ENCODE results near the gene LTB4R. TPM values are rescaled to one million over a fixed set of nuclear protein-coding genes. Genes with fewer than 3 reads are reported as not detected.

The LTB4R gene
- total RNA-seq, 4 donors from 2014 or later, result 83.1 to 137 (median 117) TPM

GRCh38 chr14:24269910-24270536 is 41.3 kb upstream of the LTB4R start:
- DNase-seq (ENCODE audit: low spot score in 2 of 2), result no peak
- Histone ChIP-seq H3K27me3 (no peaks in the 10 kb centered on the region), H3K4me3 (no peak overlapping the region), H3K9me3 (no peaks in the 10 kb centered on the region), H3K27ac (no peak overlapping the region), H3K4me1 (peaks cover 35% of the 10 kb centered on the region), H3K36me3 (peaks cover 45% of the 10 kb centered on the region)
- 97% methylated on average over 12 of the region's 14 CpGs for WGBS
- TF ChIP-seq EP300 (IDR thresholded peaks at IDR 0.05) (no peak), CTCF (IDR thresholded peaks at IDR 0.05) (no peak), POLR2A (IDR thresholded peaks at IDR 0.05) (no peak), POLR2AphosphoS5 (IDR thresholded peaks at IDR 0.05) (no peak)

- peak overlapping the region; percentile 94 for H3K27ac ChIP-seq
- no peaks in the 10 kb centered on the region for H3K27me3 ChIP-seq
- DNase-seq (ENCODE audit: low spot score in 2 of 2), result no peak
- 24% methylated on average over 7 of the region's 13 CpGs for WGBS
- peak overlapping the region; percentile 66 for H3K4me3 ChIP-seq
- H3K9me3 ChIP-seq, result no peaks in the 10 kb centered on the region
- H3K4me1 ChIP-seq, result peaks cover 33% of the 10 kb centered on the region
- TF ChIP-seq POLR2AphosphoS5 (IDR thresholded peaks at IDR 0.05), result no peak
- TF ChIP-seq CTCF (IDR thresholded peaks at IDR 0.05), result no peak
- TF ChIP-seq EP300 (IDR thresholded peaks at IDR 0.05), result no peak
- peaks cover 39% of the 10 kb centered on the region for H3K36me3 ChIP-seq
These were observed 40.7 kb upstream of the LTB4R start for GRCh38 chr14:24270537-24271133.

- WGBS, result 3% methylated on average over 10 of the region's 61 CpGs
- peak within 1 kb of the TSS; percentile 94 for H3K27ac ChIP-seq
- peak within 1 kb of the TSS; percentile 66 for H3K4me3 ChIP-seq
- no peaks in the 10 kb centered on the region for H3K9me3 ChIP-seq
- H3K36me3 ChIP-seq, result peaks cover 34% of the 10 kb centered on the region
- DNase-seq (ENCODE audit: low spot score in 2 of 2), result peak; percentile 88 to 89
- H3K4me1 ChIP-seq, result peaks cover 33% of the 10 kb centered on the region
- TF ChIP-seq EP300 (IDR thresholded peaks at IDR 0.05) (no peak), POLR2A (IDR thresholded peaks at IDR 0.05) (peak; percentile 45 to 52), POLR2AphosphoS5 (IDR thresholded peaks at IDR 0.05) (peak in 2 of 3 donors; percentile 18 to 60), CTCF (IDR thresholded peaks at IDR 0.05) (peak in 1 of 2 donors; percentile 81)
- H3K27me3 ChIP-seq, result no peaks in the 10 kb centered on the region
These were observed 40.0 kb upstream of the LTB4R start, which contains the start of gene RABGGTA for GRCh38 chr14:24271134-24271833. Gene RABGGTA, minus strand, starts transcription at chr14:24271597. Its CDS starts 482 bp downstream, at chr14:24271115.

- H3K4me1 ChIP-seq, result peaks cover 37% of the 10 kb centered on the region
These were observed 39.5 kb upstream of the LTB4R start for GRCh38 chr14:24271834-24272263.

More at GRCh38 chr14:24271834-24272263, 39.5 kb upstream of the LTB4R start:
- WGBS, result 16% methylated on average over 3 of the region's 3 CpGs
- no peaks in the 10 kb centered on the region for H3K27me3 ChIP-seq
- H3K4me3 ChIP-seq, result peak overlapping the region; percentile 66
- H3K9me3 ChIP-seq, result no peaks in the 10 kb centered on the region
- peak overlapping the region; percentile 94 for H3K27ac ChIP-seq
- DNase-seq (ENCODE audit: low spot score in 2 of 2), result no peak
- TF ChIP-seq POLR2AphosphoS5 (IDR thresholded peaks at IDR 0.05), result no peak
- no peak for TF ChIP-seq CTCF (IDR thresholded peaks at IDR 0.05)
- no peak for TF ChIP-seq POLR2A (IDR thresholded peaks at IDR 0.05)
- no peak for TF ChIP-seq EP300 (IDR thresholded peaks at IDR 0.05)
- peaks cover 29% of the 10 kb centered on the region for H3K36me3 ChIP-seq
